Measurements from ENCODE around the gene CUTC. TPM values are rescaled to one million over a fixed set of nuclear protein-coding genes. Genes with fewer than 3 reads are reported as not detected.

The CUTC gene
- total RNA-seq, 1 donor = 16.2 TPM

GRCh38 chr10:99781734-99782429, 49.8 kb downstream of the CUTC start:
- DNase-seq (ENCODE audit: low read depth in 2 of 3, low spot score in 2 of 3) = no peak

DNA sequence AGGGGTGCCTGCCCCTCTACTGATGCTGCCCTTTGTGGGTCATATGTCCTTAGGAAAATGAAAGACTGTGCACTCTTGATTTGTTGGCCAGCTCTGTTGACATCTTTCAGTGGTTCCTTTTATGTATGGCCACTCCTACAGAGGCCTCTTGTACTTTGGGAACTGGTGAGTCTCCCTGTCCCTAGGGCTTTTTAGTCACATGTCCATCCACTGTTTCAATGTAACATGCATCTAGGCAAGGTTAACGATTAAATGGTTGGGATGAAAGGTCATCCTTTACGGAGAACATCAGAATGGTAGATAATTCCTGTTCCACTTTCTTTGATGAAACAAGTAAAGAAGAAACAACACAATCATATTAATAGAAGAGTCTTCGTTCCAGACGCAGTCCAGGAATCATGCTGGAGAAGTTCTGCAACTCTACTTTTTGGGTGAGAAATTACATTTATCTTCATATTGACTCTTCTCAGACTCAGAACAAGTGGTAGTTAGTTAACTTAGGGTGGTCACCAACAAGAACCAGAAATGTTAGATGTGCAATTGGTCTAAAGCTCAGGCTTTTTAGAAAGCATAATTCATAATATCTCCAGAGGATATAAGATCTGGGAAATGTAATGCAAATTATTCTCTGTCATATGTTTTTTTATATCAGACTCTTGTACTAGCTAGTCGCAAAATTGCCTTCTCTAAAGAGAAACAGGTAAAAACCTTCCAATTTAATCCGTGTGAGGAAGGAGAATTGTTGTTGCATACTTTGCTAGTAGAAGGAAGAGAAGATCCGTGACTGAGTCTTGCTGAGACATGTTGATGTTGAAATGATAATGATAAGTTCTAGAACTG, 50.6 kb downstream of the CUTC start, which contains the start of gene ABCC2:
TSS of gene ABCC2 (plus strand) at position 194 of the 840 bp plus-strand sequence. CDS start at position 399, 205 bp downstream.
- DNase-seq (ENCODE audit: low read depth in 2 of 3, low spot score in 2 of 3) = no peak

GRCh38 chr10:99784016-99784726, 52.1 kb downstream of the CUTC start:
- no peak for DNase-seq (ENCODE audit: low read depth in 2 of 3, low spot score in 2 of 3)

DNA sequence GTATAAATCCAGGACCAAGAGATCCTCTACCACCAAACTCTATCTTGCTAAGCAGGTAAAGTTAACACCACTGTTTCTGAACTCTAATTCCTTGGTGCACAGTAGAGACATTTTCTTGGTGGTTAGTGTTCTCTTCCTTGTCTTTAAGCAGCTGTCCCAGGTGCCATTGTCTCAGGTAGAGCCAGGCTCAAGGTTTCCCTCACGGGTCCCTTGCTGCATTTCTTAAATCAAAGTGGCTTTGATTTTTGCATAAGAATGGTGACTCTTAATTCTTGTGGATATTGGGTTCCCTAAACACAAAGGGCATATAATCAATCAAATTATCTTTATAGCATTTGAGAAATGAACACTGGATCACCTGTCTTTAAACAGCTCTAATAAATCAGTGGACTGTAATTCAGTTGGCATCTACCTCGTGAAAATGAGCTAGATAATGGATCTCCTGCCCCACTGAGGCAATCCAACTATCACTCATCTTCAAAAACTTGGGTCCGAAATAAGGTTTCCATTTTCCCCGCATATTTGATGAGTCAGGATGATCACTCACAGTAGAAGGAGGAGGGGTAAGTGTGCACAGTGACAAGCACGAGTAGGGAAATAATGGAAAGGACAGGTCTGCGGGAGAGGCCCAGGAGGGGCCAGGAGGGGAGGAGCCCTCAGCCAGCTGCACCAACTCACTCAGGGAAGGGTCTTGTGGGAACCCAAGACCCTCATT, 52.9 kb downstream of the CUTC start:
- no peak for DNase-seq (ENCODE audit: low read depth in 2 of 3, low spot score in 2 of 3)

DNA sequence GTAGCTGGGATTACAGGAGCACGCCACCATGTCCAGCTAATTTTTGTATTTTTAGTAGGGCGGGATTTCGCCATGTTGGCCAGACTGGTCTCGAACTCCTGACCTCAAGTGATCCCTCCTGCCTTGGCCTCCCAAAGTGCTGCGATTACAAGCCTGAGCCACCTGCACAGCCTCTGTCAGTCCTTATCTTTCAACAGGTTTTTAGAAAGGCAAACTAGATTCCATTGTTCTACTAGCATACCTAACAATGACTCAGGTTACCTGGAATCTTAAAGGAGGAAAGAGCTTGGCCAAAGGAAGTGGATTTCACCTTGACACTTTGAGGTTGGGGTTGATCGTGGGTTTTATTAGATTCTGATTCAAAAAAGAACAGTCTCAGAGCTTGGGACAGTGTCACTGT, 53.6 kb downstream of the CUTC start:
- DNase-seq (ENCODE audit: low read depth in 2 of 3, low spot score in 2 of 3) = no peak

GRCh38 chr10:99787311-99787710, 55.3 kb downstream of the CUTC start:
- no peak for DNase-seq (ENCODE audit: low read depth in 2 of 3, low spot score in 2 of 3)

- DNase-seq (ENCODE audit: low read depth in 2 of 3, low spot score in 2 of 3) = no peak
These were observed 55.9 kb downstream of the CUTC start for GRCh38 chr10:99787782-99788445.

GRCh38 chr10:99788598-99789256, 56.7 kb downstream of the CUTC start:
- no peak for DNase-seq (ENCODE audit: low read depth in 2 of 3, low spot score in 2 of 3)

DNA sequence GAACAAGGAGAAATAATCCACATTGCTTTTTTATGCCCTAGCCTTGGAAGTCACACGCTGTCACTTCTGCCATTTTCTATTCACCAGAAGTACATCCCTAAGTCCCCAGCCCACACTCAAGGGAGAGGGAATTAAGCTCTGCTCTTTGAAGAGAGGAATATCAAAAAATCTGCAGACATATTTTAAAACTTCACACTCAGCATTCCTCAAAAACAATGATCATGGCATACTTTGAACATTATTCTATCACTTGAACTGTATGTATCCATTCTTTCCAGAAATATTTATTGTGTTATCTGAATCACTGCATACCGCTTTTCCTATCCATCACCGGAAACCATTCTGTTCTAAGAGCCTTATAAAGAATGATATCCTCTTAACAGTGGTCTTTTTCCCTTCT, 59.8 kb downstream of the CUTC start:
- DNase-seq (ENCODE audit: low read depth in 2 of 3, low spot score in 2 of 3) = no peak

- no peak for DNase-seq (ENCODE audit: low read depth in 2 of 3, low spot score in 2 of 3)
These were observed 61.8 kb downstream of the CUTC start for GRCh38 chr10:99793819-99794218.

- DNase-seq (ENCODE audit: low read depth in 2 of 3, low spot score in 2 of 3) = no peak
These were observed 64.9 kb downstream of the CUTC start for GRCh38 chr10:99796928-99797327.

DNA sequence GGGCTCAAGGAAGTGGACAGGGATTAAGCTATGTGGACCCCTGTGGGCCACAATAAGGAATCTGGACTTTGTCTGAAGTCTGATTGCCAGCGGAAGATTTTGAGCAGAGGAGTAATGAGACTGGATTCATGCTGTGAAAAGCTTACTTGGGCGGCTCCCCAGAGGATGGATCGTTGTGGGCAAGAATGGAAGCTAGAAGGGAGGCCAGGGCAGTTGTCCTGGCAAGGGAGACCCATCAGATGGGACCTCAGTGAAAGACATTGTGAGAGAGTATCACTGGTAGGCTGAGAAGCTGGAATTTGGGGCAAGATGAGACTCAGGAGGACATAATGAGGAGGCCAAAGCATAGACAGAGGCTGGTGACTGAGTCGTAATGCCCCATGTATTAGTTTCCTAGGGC, 66.0 kb downstream of the CUTC start:
- DNase-seq (ENCODE audit: low read depth in 2 of 3, low spot score in 2 of 3) = no peak

- no peak for DNase-seq (ENCODE audit: low read depth in 2 of 3, low spot score in 2 of 3)
These were observed 66.9 kb downstream of the CUTC start for GRCh38 chr10:99798920-99799319.

DNA sequence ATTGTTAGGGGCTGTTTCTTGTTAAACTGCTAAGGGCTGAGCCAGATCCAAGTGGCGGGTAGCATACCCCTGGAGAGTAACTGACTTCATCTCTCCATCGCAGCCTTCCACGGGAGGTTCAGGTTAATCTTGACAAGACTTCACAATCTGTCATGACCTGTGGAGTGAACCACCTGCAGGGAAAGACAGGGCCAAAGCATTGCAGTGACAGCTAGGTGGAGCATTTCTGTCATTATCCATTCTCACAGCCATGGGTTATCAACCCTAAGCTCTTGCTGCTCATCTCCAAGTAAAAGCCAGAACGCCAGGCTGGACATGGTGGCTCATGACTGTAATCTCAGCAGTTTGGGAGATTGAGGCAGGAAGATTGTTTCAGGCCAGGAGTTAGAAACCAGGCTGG, 67.6 kb downstream of the CUTC start:
- DNase-seq (ENCODE audit: low read depth in 2 of 3, low spot score in 2 of 3) = no peak

DNA sequence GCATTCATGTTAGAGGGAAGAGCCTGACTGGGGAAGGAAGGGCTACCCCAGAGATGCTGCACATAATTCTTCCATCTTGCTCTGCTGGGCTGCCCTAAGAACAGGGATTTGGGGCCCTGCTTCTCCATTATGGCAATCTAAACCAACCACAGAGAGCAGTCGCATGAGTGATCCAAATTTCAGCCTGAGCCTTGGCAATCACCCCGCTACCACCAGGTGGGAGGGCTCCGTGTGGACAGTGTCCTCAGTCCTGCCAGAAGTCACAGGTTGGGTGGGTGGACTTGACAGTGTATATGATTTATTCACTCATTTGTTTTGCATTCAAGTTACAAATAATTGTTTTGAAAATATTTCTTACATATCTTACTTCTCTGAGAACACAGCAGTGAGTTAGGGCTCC, 72.4 kb downstream of the CUTC start:
- DNase-seq (ENCODE audit: low read depth in 2 of 3, low spot score in 2 of 3) = no peak

GRCh38 chr10:99805190-99805589, 73.2 kb downstream of the CUTC start:
- DNase-seq (ENCODE audit: low read depth in 2 of 3, low spot score in 2 of 3) = no peak

Measured in hematopoietic multipotent progenitor cell (in vitro differentiated cells).